Epithelial cell of esophagus (primary cell): ENCODE data around the gene SIRT7.

Source experiments
- DNase-seq: peaks from one replicate; pipeline ENCODE4 v3.0.0; 2010; ENCODE audit warnings: low read depth
- H3K4me3 ChIP-seq: 2 replicates; pipeline ENCODE4 v1.5.1; 2011; ENCODE audit warnings: mild to moderate bottlenecking, low read length, control low read depth
- TF ChIP-seq, protein P1 (sequence below): IDR thresholded peaks from 2 replicates; pipeline ENCODE4 v1.5.1; 2011; ENCODE audit warnings: low read depth, mild to moderate bottlenecking, low read length, control low read depth, inconsistent platforms; ENCODE audit not compliant: insufficient read depth; ENCODE audit errors: missing control alignments

SIRT7 gene

DNA sequence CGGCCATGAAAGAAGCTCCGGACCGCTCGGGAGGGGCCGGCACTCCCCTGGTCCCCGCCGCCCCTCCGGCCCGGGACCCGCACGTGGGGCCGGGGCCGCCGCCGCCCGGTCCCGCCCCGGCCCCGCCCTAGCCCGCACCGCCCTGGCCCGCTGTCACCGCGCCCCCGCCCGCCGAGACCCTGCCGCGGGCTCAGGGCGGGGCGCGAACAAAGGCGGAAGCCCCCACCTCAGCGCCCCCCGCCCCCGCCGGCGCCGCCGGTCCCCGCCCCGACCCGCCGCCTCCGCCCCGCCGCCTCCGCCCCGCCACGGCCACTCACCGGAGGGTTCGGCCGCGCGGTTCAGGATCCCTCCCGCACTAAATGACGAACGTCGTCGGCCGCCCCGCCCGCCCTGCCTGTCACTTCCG, 47.0 kb downstream of the SIRT7 start, which contains the start of gene ARHGDIA:
Gene ARHGDIA (minus strand): TSS at position 357 of the 406 bp plus-strand sequence. CDS start 1,407 bp downstream, outside the sequence.
- H3K4me3 ChIP-seq, result peak within 1 kb of the TSS; percentile 68
- TF ChIP-seq, protein P1, sequence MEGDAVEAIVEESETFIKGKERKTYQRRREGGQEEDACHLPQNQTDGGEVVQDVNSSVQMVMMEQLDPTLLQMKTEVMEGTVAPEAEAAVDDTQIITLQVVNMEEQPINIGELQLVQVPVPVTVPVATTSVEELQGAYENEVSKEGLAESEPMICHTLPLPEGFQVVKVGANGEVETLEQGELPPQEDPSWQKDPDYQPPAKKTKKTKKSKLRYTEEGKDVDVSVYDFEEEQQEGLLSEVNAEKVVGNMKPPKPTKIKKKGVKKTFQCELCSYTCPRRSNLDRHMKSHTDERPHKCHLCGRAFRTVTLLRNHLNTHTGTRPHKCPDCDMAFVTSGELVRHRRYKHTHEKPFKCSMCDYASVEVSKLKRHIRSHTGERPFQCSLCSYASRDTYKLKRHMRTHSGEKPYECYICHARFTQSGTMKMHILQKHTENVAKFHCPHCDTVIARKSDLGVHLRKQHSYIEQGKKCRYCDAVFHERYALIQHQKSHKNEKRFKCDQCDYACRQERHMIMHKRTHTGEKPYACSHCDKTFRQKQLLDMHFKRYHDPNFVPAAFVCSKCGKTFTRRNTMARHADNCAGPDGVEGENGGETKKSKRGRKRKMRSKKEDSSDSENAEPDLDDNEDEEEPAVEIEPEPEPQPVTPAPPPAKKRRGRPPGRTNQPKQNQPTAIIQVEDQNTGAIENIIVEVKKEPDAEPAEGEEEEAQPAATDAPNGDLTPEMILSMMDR, result no peak
- no peak for DNase-seq

DNA sequence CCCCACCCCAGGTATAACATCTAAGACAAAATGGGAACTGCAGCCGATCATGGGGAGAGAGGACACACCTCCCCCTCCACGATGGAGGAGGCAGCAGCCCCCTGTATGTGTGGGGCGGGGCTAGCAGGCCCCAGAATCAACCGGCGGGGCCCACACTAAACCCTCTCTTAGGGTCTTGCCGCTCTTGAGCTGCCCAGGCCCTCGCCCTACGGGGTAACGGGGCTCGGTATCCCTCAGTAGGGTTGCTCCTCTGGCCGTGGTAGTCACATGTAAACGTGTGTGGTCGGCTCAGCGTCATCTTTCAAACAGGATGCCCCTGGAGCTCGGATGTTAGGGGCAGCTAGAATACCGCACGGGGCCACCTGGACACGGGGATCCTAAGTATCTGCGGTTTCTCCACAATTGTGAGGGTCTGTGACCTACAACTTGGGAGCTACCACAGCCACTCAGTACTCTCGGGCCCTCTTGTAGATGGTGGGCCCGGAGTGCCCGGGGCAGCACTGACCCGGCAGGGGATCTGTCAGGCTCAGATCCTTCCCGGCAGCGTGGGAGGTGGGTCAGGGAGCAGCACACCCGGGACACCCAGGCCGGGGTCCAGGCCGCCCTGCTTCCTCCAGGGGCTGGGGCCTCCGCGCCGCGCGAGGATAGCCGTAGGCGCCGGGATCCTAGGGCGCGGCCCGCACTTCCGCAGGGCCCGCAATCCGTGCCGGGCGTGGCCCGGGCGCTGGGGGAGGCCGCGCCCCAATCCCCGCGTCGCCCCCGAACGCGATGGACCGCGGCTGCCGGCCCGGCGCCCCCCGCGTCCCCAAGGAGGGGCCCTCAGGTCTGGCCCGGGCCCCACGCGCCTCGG, 47.6 kb downstream of the SIRT7 start:
- peak; percentile 45 for DNase-seq

DNA sequence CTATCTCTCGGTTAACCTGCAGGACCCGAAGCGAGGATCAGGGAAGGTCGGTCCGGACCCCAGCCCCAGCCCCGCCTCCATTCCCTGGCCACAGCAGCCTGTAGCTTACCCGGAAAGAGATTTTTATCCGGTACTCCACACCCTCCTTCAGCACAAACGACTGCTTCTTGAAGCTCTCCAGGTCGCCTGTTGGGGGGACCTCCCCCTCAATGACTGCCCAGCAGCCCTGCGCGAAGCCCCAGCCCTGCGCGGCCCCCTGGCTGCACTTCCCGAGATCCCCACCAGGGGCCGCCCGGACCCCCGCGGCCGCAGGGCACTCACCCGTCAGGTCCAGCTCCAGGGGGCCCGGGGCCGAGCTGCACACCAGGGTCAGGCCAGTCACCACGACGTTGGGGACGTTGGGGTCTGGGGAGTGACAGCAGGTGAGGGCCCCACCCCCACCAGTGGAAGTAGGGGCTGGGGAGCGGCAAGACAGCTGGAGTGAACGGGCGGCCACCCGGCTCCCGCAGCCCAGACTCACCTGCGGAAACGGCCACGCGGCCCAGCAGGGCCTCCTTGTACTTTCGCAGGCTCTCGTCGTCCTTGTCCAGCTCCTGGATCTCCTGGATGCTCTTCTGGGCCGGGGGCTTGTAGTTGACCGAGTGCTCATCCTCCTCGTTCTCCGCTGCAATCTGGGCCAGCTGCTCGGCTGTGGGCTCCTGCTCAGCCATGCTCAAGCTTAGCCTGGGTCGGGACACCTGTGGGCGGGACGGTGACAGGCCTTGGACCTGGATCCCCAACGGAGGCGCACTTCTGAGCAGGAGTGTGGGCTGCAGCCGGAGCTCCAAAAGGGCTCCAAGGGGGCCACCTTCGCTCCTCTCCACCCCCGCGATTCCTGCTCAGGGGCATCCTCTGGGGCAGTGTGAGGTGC, 48.5 kb downstream of the SIRT7 start:
- TF ChIP-seq, protein P1, result peak; percentile 38
- peak; percentile 29 for DNase-seq
- peak overlapping the region; percentile 67 for H3K4me3 ChIP-seq

More for the DNA sequence above, 47.6 kb downstream of the SIRT7 start:
- peak overlapping the region; percentile 67 for H3K4me3 ChIP-seq
- TF ChIP-seq, protein P1, result no peak

DNA sequence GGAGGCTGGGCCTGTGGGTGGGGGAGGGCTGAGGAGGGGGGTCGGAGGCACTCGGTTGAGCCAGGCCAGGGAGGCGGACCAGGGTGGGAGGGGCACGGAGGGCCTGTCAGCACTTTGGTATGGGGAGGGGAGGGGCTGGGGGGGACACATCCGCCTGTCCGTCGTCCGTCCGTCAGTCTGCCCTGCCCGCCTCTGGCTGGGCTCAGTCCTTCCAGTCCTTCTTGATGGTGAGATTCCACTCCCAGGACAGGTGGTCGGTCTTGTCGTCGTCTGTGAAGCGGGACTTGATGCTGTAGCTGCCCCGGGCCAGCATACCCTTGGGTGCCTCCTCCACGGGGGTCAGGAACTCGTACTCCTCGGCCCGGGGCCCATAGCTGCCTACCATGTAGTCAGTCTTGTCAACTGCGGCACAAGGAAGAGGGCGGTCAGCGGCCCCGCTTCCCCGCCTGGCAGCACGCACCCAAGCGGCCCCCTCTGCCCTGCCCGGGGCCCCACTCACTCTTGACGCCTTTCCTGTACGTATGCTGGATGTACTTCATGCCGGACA, 49.2 kb downstream of the SIRT7 start:
- TF ChIP-seq, protein P1, result no peak
- H3K4me3 ChIP-seq, result no peak overlapping the region
- DNase-seq, result peak; percentile 78

DNA sequence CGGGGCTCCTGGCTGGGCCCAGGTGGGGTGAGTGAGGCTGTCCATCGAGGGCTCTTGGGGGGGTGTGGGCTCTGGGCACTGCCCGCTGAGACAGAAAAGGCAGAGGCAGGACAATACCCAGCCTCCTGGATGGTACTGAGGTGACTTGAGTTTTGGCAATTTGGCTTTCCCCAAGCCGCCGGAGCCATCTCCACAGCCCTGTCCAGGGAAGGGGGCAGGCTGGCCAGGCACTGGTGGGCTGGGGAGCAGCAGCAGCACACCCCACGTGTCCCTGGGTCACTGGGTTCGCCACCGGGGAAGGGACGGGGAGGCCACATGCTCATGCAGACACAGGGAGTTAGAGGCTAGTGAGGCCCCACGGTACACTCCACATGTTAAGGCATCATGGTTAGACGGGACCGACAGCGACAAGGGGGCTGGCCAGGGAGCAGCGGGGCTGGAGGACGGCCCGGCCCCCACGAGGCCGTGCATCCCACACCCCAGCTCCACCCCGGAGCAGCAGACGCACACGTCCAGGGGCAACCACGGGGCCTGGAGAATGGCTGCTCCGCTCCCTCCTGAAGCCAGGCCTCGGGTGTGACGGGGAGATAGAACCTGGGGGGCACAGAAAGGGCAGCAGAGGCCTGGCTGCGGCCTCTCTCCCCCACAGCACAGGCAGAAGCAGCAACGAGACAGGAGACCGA, 49.8 kb downstream of the SIRT7 start:
- DNase-seq, result peak; percentile 28
- H3K4me3 ChIP-seq, result no peak overlapping the region
- TF ChIP-seq, protein P1, result no peak
